ENCODE measurements around the gene SMPDL3A.

- no peak for TF ChIP-seq CTCF (IDR thresholded peaks at IDR 0.05)
- no peak for TF ChIP-seq POLR2AphosphoS5 (IDR thresholded peaks at IDR 0.05; ENCODE audit: low read depth, low read length)
- no peak for TF ChIP-seq TCF7L2 (IDR thresholded peaks at IDR 0.05; ENCODE audit: low read depth, low read length)
- TF ChIP-seq REST (IDR thresholded peaks at IDR 0.05; ENCODE audit: insufficient read depth in 1 of 2, low read depth in 2 of 2, low read length in 1 of 2): no peak
Observed at GRCh38 chr6:122800906-122801305, 11.8 kb downstream of the SMPDL3A start.

Measured in Panc1 (cell line).